Activated gamma-delta T cell (primary cell): ENCODE data around the gene F8.
"Not testable (repeated sequence)": the region's sequence is repeated elsewhere in the genome, so short reads cannot be mapped to it uniquely, and the experiment has no call there.

Source experiments
- DNase-seq: peaks from one replicate; lab custom pipeline; 2025; lab: John Stamatoyannopoulos, UW

F8 gene

DNA sequence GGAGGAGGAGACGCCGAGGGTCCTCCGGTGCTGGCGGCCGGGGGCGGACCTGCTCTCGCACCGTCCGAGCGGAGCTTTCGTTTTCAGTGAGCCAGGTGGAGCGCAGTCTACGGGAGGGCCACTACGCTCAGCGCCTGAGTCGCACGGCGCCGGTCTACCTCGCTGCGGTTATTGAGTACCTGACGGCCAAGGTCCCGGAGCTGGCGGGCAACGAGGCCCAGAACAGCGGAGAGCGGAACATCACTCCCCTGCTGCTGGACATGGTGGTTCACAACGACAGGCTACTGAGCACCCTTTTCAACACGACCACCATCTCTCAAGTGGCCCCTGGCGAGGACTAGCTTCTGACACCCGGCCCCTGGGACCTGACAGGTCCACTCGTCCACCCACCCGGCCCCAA, 137.5 kb downstream of the F8 start:
- DNase-seq, result not testable (repeated sequence)

DNA sequence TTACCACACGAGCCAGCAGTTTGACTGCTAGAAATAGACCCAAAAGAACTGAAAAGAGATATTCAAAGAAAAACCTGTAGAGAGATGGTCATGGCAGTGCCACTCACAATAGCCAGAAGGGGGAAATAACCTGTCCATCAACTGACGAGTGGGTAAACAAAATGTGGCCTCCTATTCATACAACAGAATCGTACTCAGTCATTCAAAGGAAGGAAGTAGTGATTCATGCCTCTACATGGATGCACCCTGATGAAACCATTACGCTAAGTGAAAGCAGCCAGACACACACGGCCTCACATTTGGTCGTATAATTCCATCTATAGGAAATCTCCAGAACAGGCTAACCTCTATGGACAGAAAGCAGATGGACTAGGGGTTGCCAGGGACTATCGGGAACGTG, 138.5 kb downstream of the F8 start:
- DNase-seq, result not testable (repeated sequence)

DNA sequence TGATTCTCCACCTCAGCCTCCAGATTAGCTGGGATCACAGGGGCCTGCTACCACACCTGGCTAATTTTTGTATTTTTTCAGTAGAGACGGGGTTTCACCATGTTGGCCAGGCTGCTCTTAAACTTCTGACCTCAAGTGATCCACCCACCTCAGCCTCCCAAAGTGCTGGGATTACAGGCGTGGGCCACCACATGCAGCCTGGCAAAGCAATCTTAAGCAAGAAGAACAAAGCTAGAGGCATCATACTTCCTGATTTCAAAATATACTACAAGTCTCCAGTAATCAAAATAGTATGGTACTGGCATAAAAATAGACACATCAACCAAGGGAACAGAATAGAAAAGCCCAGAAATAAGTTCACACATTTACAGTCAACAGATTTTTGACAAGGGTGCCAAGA, 149.2 kb downstream of the F8 start:
- no peak for DNase-seq

DNA sequence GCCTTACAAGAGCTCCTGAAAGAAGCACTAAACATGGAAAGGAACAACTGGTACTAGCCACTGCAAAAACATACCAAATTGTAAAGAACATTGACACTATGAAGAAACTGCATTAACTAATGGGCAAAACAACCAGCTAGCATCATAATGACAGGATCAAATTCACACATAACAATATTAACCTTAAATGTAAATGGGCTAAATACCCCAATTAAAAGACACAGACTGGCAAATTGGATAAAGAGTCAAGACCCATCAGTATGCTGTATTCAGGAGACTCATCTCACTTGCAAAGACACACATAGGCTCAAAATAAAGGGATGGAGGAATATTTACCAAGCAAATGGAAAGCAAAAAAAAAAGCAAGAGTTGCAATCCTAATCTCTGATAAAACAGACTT, 154.0 kb downstream of the F8 start:
- not testable (repeated sequence) for DNase-seq

DNA sequence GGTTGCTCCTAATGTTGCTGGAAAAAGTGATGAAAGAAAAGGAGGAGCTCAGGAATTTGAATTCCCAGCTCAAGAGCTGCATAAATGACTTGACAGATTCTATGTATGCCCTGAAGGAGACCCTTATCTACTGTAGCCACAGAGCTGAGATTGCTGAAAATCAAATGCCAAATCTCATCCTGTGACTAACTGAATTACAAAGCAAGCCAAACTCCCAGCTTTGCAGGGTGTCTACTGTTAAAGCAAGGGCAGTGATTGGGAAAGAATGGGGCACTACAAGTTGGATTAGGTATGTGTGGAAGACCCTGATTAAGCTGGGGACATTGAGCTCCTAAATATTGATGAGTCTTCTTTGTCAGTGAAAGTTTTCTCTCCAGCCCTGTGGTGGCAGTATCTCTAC, 167.3 kb downstream of the F8 start:
- DNase-seq, result no peak

DNA sequence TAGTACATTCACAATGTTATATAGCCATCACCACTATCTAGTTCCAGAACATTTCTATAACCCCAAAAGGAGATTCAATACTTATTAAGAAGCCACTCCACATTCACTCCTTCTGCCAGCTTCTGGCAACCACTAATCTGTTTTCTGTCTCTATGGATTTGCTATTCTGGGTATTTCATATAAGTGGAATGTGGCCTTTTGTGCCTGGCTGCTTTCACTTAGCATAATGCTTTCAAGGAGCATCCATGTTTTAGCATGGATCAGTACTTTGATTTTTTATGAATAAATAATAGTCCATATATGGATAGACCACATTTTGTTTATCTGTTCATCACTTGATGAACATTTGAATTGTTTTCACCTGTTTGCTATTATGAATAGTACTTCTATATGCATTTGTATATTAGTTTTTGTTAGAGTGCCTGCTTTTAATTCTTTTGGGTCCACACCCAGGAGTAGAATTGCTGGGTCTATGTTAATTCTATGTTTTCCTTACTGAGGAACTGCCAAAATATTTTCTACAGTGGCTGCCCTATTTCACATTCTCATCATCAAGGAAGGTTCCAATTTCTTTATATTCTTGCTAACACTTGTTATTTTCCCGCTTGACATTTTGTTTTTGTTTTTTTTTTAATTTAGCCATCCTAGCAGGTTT, 171.4 kb downstream of the F8 start:
- DNase-seq, result no peak

DNA sequence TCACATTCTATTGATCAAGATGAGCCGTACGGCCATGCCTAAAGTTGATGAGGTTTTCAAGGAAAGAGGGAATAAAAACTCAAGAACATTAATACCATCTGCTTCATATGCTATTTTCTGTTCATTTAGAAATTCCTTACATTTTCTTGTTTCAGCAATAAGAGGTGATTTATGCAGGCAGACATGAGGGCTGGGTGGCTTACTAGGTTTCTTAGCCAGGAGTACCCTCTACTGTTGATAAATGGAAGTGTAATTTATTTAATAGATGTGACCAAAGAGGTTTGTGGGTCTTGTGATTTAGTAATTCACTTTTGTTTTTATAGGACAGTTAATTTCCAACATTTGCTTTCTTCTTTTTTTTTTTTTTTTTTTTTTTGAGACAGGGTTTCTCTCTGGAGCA, 181.7 kb downstream of the F8 start:
- no peak for DNase-seq

DNA sequence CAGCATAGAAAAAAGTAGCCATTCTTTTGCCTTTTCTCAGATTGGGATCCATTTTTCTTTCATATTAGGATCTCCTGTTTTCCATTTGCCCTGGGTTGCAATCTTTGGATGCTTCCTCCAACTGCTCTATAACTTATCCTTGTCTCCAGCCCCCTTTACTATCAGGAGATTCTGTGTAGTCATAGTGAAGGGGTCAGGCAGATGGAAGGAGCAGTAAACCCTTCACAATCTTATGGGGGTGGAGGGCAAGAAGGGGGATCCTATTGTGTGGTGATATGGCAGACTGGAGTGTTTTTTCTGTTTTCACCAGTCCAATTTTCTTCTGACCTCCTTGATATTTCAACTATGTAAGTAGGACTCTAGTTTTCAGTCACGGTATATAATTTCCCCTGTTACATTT, 186.4 kb downstream of the F8 start:
- DNase-seq, result no peak

DNA sequence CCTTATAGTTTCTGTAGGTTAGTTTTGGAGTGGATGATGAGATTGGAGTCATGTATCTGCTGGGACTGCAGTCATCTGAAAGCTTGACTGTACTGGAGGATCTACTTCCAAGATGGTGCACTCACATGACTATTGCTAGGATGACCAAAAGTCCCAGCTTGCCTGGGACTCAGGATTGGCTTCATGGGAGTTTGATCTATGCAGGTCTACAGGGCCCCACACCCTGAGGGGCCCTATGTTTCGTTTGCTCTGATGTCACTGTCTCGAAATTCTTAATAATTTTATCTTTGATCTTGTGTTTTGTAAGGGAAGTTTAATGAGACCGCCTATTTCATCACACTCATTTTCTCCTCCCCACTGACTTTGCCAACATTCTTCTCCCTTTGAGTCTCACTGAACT, 188.0 kb downstream of the F8 start, which contains the start of gene SMIM9:
SMIM9 (minus strand) TSS at position 101 of the 400 bp plus-strand sequence. CDS start 3,806 bp downstream, outside the sequence.
- DNase-seq, result no peak

DNA sequence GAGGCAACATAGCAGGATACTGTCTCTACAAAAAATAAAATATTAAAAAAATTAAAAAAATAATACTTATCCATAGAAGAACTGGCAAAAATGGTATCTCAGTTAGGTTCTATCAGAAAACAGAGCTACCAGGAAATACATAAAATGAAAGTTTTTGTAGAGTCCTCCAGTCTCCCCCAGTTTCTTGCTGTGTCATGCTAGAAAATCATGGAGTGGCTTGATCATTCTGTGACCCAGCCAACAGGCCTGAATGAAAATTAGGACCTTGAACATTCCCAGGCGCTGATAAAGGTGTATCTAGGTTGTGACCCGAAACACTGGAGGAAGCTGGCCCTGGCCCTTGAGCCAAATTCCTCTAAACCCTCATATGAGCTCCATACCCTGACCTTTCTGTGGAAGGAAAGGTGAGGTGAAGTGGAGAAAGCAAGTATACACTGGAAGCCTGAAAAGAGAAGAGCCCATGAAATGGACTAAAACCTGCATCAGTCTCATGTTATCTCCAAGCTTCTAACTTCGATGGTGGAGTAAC, 188.7 kb downstream of the F8 start:
- no peak for DNase-seq

DNA sequence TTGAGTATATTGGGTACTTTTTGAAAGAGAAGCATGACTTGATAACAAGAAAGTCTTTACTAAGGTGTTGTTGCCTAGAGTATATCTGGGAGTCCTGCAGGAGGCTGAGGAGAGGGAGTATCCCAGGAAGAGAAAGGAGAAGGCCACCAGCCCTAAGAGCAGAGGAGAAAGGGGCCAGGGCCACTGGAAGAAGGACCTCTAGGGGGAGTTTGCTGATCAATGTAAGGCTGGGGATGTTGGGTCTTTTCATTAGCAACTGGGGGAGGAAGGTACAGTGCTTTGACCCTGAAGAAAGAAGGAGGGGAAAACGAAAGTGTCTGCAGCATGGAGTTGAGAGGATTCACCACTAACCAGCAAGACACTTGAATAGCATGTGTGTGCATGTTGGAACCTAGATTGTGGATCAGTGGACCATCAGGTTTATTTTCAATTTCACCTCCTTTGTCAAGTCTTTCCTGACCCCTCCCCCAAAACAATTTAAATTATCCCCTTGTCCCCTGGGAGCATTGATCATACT, 192.5 kb downstream of the F8 start:
- no peak for DNase-seq

DNA sequence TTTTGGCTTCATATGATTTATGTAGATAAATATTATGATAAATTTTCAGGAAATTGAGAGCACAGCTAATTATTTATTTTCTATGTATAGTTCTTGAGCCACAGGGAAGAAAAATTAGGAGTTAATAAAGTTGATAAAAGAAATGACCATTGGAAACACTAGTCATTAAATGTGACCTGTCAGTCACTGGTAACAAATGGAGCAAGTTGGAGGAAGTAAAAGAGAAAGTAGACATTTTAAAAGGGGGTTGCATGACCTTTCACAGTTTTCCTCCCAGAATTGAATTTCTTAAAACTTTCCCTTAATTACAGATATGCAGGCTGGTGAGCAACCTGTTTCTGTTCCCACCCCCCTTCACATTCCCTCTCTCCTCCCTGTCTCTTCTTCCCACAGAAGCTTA, 193.4 kb downstream of the F8 start:
- no peak for DNase-seq

DNA sequence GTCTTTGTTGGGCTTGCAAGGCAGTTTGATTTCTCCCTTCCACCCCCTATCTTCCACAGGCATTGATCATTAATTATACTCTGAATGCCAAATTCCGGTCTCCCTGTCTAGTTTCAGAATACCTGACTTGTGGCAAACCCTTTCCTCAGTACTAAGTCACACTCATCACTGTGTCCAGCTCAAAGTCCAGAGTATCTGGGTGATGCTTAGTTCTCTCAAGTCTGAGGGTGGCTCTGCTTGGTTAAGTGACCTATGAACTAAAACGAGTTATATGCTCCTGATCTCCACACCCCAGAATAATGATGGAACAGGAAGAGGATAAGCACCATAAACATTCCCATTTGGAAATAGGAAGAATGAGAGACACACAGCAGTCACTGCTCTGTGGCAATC, 194.5 kb downstream of the F8 start:
- DNase-seq, result no peak

DNA sequence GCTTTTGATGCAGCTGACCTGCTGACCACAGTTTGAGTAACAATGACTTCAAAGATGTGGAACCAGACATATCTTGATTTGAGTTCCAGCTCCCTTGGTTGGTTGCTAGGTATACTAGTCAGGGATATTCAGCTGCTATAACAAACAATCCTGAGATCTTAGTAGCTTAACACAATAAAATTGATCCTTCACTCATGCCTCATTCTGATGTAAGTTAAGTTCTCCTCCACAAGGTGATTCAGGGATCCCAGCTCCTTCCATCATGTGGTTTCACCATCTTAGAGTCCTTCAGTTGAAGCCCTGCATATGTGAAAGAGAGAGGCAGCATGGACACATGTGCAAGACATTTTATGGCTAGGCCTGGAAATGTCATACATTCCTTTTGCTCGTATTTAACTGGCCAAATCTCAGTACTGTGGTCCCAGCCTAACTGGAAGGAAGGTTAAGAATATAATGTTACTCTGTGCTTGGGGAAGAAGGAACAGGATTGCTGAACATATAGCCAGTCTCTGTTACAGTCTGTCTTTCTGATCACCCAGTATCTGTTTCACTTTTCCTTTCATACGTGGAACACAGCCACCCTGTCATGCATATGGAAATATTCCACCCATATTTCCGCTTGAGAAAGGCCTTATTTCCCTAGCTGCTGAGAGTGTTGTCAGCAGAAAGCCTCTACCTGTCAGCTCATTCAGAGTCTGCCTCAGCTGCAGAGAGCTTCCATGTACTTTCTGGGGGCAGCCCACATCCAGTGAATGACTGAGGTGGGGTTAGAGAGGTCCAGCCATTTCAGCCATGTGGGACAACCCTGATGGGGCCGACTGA, 195.1 kb downstream of the F8 start:
- DNase-seq, result no peak

DNA sequence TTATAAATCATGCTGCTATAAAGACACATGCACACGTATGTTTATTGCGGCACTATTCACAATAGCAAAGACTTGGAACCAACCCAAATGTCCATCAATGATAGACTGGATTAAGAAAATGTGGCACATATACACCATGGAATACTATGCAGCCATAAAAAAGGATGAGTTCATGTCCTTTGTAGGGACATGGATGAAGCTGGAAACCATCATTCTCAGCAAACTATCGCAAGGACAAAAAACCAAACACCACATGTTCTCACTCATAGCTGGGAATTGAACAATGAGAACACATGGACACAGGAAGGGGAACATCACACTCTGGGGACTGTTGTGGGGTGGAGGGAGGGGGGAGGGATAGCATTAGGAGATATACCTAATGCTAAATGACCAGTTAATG, 196.9 kb downstream of the F8 start:
- not testable (repeated sequence) for DNase-seq

DNA sequence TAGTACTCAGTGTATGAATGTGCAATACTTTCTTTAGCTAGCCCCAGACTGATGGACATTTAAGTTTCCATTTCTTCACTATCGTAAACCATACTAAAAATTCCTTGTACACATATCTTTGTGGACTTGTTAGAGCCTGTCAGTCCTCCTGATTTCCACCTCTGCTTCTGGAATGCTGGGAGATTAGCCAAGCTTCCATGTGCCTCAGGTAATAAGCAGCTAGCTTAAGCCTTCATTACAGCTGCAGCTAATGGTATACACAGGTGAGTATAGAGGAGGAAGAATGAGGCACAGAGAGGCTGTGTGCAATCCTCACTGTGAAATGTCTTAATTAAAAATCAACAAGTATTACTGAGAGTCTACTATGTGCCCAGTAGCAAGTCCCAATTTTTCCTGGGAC, 197.9 kb downstream of the F8 start:
- no peak for DNase-seq

DNA sequence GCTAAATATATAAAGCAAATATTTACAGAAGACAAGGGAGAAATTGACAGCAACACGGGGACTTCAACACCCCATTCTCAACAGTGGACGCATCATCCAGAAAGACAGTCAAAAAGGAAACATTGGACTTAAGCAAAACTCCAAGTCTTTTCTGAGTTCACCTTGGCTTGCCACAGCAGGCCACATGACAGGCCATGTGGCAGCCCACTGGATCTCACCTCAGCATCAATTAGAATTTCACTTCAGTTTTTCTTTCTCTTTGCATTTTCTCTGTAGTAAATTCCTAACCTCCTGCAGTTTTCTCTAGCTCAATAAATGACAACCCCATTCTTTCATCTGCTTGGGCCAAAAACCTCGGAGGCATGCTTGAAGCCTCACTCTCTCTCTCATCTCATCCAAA, 200.5 kb downstream of the F8 start:
- no peak for DNase-seq

DNA sequence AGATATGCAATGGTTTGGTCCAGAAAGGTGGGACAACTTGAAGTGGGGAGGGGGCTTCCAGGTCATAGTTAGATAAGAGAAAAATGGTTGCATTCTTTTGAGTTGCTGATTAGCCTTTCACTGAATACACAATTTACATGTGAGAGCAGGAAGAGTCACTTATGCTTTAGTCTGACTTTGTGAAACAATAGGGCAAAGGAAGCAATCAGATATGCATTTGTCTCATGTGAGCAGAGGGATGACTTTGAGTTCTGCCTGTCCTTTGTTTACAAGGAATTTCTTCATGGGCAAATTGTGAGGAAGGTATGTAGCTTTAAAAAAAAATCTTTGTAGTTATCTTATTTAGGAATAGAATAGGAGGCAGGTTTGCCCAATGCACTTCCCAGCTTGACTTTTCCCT, 201.0 kb downstream of the F8 start:
- DNase-seq, result no peak

DNA sequence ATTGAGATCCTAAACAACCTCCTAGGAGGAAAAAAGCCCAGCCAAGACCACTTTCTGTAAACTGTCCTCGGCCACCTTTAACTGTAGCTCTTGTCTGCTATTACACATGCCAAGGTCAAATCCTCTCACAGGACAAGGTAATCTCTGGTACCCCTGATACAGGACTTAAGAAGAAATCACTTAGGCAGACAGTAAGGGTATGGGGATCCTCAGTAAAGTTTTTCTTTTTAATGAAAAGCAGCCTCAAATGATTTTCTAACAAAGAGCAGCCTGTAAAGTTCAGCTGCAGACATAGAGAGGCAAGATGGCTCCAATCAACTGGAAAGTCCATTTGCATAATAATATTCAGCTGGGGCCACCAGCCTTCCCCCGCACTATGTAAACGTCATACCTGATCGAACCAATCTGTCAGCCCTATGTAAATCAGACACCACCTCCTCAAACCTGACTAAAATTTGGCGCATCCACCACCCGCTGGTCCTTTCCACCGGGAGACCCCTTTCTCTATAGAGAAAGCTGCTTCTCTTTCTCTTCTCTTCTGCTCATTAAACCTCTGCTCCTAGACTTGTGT, 202.7 kb downstream of the F8 start:
- DNase-seq, result no peak

DNA sequence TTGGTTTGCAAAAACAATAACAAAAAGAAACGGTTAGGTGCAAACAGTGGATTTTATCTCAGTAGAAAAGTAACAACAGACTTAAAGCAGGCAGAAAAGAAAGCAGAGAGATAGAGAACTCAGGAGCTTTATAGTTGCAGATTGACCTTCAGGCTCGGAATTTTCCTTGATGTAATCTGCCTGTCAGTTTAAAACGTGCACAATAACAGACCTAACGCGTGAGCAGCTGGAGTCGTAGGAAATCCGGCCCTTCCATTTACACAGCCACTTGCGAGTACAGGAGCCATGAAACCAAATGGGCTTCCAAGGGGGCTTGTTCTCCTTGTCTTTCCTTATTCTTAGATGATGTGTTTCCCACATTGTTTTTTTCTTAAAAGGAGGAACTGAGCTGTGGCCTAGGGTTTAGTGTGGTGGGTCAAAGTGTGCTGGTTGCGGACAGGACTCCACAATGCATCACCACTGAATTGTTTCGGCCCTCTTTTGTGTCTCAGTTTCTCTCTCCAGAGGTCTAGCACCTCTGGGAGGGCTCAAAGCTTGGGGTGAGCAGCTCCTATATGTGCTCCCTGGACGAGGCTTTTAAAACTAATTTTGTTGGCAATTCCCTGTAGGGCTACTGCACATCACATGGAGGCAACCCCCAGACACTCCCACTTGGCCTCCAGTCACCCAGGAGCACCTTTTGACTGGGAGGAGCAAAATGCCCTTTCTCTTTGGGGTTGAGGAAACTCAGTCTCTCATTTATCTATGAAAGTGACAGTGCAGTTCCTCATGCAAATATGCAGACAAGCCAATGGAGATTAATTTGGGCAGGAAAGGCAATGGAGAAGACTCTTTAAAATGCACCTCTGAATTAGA, 203.4 kb downstream of the F8 start:
- no peak for DNase-seq

DNA sequence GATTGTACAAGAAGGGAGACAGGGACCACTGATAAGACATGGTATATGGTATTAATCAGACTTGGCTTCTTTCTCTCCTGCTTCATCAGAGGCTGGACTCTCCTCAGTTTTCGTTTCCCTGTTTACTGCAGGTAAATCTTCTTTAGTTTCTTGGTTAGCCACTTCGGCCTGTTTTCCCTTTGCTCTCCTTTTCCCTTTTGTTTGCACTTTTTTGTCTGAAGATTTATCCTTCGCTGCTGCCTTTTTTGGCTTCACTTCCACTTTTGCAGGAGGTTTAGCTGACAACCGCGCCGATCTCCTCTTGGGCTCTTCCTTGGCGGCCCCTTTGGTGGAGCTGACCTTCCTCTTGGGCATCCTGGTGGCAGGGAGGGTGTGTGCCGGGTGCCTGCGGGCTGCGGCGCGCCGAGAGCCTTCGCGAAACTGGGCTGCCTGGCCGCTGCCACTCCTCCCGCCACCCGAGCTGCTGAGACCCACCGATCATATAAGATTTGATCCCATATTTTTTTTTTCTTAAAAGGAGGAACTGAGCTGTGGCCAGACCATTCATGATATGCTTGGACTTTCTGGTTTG, 205.4 kb downstream of the F8 start:
- DNase-seq, result not testable (repeated sequence)
